CD14-positive monocyte (primary cell): Measurements from ENCODE around the gene C6orf163. TPM values are rescaled to one million over a fixed set of nuclear protein-coding genes. Genes with fewer than 3 reads are reported as not detected.

ENCODE experiments used
- DNase-seq, 3 donors: peaks; one replicate each; pipeline ENCODE4 v3.0.0-alpha.2; 2011 to 2022
- H2AFZ ChIP-seq: 2 replicates; pipeline ENCODE4 v1.6.0; 2012; ENCODE audit warnings: mild to moderate bottlenecking, low read depth, low read length, inconsistent platforms; ENCODE audit not compliant: insufficient read depth, poor library complexity, severe bottlenecking
- H3K27ac ChIP-seq, 2 donors: 1 replicate in 1 of 2; 2 replicates in 1 of 2; pipeline ENCODE4 v1.5.1; 2012 to 2013; ENCODE audit warnings: low read length in 2 of 2, control low read depth in 1 of 2, inconsistent platforms in 1 of 2, low read depth in 1 of 2, mild to moderate bottlenecking in 1 of 2
- H3K27me3 ChIP-seq, 2 donors: one replicate each; pipeline versions ENCODE4 v1.6.0 to v1.6.1; 2011 to 2013; ENCODE audit warnings: low read length in 2 of 2; ENCODE audit not compliant: control insufficient read depth in 2 of 2, insufficient read depth in 2 of 2
- H3K36me3 ChIP-seq, 2 donors: replicated peaks in 1 of 2; 1 replicate in 1 of 2; 2 replicates in 1 of 2; pipeline versions ENCODE4 v1.5.1 to v1.6.1; 2012 to 2013; ENCODE audit warnings: low read length in 2 of 2, control low read depth in 1 of 2, inconsistent platforms in 1 of 2, mild to moderate bottlenecking in 1 of 2; ENCODE audit not compliant: insufficient read depth in 2 of 2, control insufficient read depth in 1 of 2
- H3K4me1 ChIP-seq, 2 donors: 1 replicate in 1 of 2; 2 replicates in 1 of 2; pipeline versions ENCODE4 v1.5.1 to v1.6.1; 2012 to 2013; ENCODE audit warnings: low read length in 2 of 2, control low read depth in 1 of 2, inconsistent platforms in 1 of 2, mild to moderate bottlenecking in 1 of 2, moderate library complexity in 1 of 2; ENCODE audit not compliant: insufficient read depth in 2 of 2, control insufficient read depth in 1 of 2
- H3K4me2 ChIP-seq: replicated peaks from 2 replicates; pipeline ENCODE3; 2012; ENCODE audit warnings: low read length, moderate library complexity, mild to moderate bottlenecking; ENCODE audit not compliant: poor library complexity, severe bottlenecking; ENCODE audit errors: extremely low read depth
- H3K4me3 ChIP-seq, 3 experiments: fragments of 200-600 bp in 1 of 3; sonication (generic) in 1 of 3; replicated peaks in 1 of 3; 1 replicate in 2 of 3; 2 replicates in 1 of 3; pipeline ENCODE4 v1.5.1; 2011 to 2013; ENCODE audit warnings: low read length in 3 of 3, mild to moderate bottlenecking in 3 of 3, control low read depth in 2 of 3, low read depth in 2 of 3, inconsistent platforms in 1 of 3, moderate library complexity in 1 of 3
- H3K79me2 ChIP-seq: 2 replicates; pipeline ENCODE4 v1.6.0; 2012; ENCODE audit warnings: mild to moderate bottlenecking, control low read depth, inconsistent platforms, low read length, moderate library complexity; ENCODE audit not compliant: insufficient read depth
- H3K9ac ChIP-seq: 2 replicates; pipeline ENCODE4 v1.6.0; 2017; ENCODE audit warnings: low read length, mild to moderate bottlenecking; ENCODE audit not compliant: insufficient read depth, poor library complexity, severe bottlenecking
- H3K9me3 ChIP-seq, 2 donors: replicated peaks in 1 of 2; 1 replicate in 1 of 2; 2 replicates in 1 of 2; pipeline versions ENCODE4 v1.5.1 to v1.6.1; 2012 to 2013; ENCODE audit warnings: low read length in 2 of 2, control low read depth in 1 of 2; ENCODE audit not compliant: control insufficient read depth in 1 of 2, insufficient read depth in 1 of 2
- H4K20me1 ChIP-seq: 2 replicates; pipeline ENCODE4 v1.6.0; 2012; ENCODE audit warnings: mild to moderate bottlenecking, low read length, control low read depth, moderate library complexity; ENCODE audit not compliant: insufficient read depth
- H3K27ac Mint-ChIP-seq, 7 donors: one replicate each; pipeline ENCODE4 v1.8.0; 2020; ENCODE audit warnings: mild to moderate bottlenecking in 7 of 7, mixed read lengths in 7 of 7, moderate library complexity in 6 of 7, inconsistent platforms in 2 of 7
- H3K27me3 Mint-ChIP-seq, 3 donors: one replicate each; pipeline ENCODE4 v1.8.0; 2021 to 2022; ENCODE audit warnings: low read depth in 3 of 3, mild to moderate bottlenecking in 3 of 3, mixed read lengths in 3 of 3, moderate library complexity in 3 of 3, inconsistent platforms in 1 of 3
- H3K36me3 Mint-ChIP-seq, 2 donors: one replicate each; pipeline ENCODE4 v1.8.0; 2020; ENCODE audit warnings: mixed read lengths in 2 of 2, inconsistent platforms in 1 of 2, mild to moderate bottlenecking in 1 of 2
- H3K4me1 Mint-ChIP-seq: one replicate; pipeline ENCODE4 v1.8.0; 2020; ENCODE audit warnings: mild to moderate bottlenecking, mixed read lengths
- H3K4me3 Mint-ChIP-seq, 2 donors: one replicate each; pipeline ENCODE4 v1.8.0; 2020; ENCODE audit warnings: mild to moderate bottlenecking in 2 of 2, mixed read lengths in 2 of 2, moderate library complexity in 1 of 2
- H3K9me3 Mint-ChIP-seq, 7 donors: one replicate each; pipeline ENCODE4 v1.8.0; 2020 to 2022; ENCODE audit warnings: mixed read lengths in 7 of 7, mild to moderate bottlenecking in 6 of 7, moderate library complexity in 6 of 7, inconsistent platforms in 2 of 7
- CTCF ChIP-seq: fragments of 200-600 bp; IDR thresholded peaks from one replicate; pipeline ENCODE4 v1.8.0; 2022; ENCODE audit warnings: antibody characterized with exemption, mild to moderate bottlenecking
- WGBS: methylation state at CpG from one replicate; pipeline ENCODE4 v1.1.5; 2013; ENCODE audit warnings: missing lambda C conversion rate; ENCODE audit not compliant: insufficient coverage; 5-methylcytosine and 5-hydroxymethylcytosine counted together
- intact Hi-C, 2 donors: fragments of 100-400 bp; cut with micrococcal nuclease; formaldehyde crosslinking; loops; one replicate each; pipeline versions ENCODE4 v1.15.0 to v1.15.1; 2023
- polyA plus RNA-seq, 3 donors: library from polyadenylated mRNA; depleted of rRNA in 1 of 3; unstranded in 2 of 3; stranded (reverse) in 1 of 3; fragments of 300-500 nt in 2 of 3; fragments of >200 nt in 1 of 3; fragmentation: Illumina TruSeq in 2 of 3; gene quantifications; 1 replicate in 2 of 3; 2 replicates in 1 of 3; pipeline ENCODE4 v1.2.3, GENCODE V29; 2012 to 2021

C6orf163 gene
- polyA plus RNA-seq, 3 donors, result 0.26 to 0.27 TPM; not detected in 1

- H2AFZ ChIP-seq, result no peak overlapping the region
- WGBS, result 100% methylated on average over 1 of the region's 4 CpGs
Observed at GRCh38 chr6:87336367-87336766, 8.2 kb upstream of the C6orf163 start.

GRCh38 chr6:87340230-87340629 lies 4.4 kb upstream of the C6orf163 start:
- Mint-ChIP-seq H3K27me3 (no peaks in the 10 kb centered on the region), H3K4me1 (no peaks in the 10 kb centered on the region), H3K27ac (no peak overlapping the region), H3K36me3 (peaks cover 4 to 11% of the 10 kb centered on the region in 2 donors), H3K9me3 (no peaks in the 10 kb centered on the region), H3K4me3 (no peak overlapping the region)
- DNase-seq, result no peak
- H2AFZ ChIP-seq, result no peak overlapping the region
- H3K9me3 ChIP-seq, result no peaks in the 10 kb centered on the region
- 83% methylated on average over 1 of the region's 4 CpGs for WGBS
- H3K4me2 ChIP-seq, result no peak overlapping the region
- no peaks in the 10 kb centered on the region for H3K4me1 ChIP-seq
- H3K79me2 ChIP-seq, result no peaks in the 10 kb centered on the region
- no peaks in the 10 kb centered on the region for H3K27me3 ChIP-seq
- H3K27ac ChIP-seq, result no peak overlapping the region
- no peaks in the 10 kb centered on the region for H4K20me1 ChIP-seq
- TF ChIP-seq CTCF, result no peak
- no peaks in the 10 kb centered on the region for H3K36me3 ChIP-seq
- H3K9ac ChIP-seq, result no peak overlapping the region
- intact Hi-C loops, result no loop called here
- no peak overlapping the region for H3K4me3 ChIP-seq

More at GRCh38 chr6:87336367-87336766, 8.2 kb upstream of the C6orf163 start:
- intact Hi-C loops, result no loop called here
- Mint-ChIP-seq H3K36me3 (peaks cover 4 to 9% of the 10 kb centered on the region in 2 donors), H3K27ac (no peak overlapping the region), H3K4me1 (peaks cover 10% of the 10 kb centered on the region), H3K27me3 (no peaks in the 10 kb centered on the region), H3K4me3 (no peak overlapping the region), H3K9me3 (peaks cover 0 to 2% (median 0%) of the 10 kb centered on the region in 7 donors)
- no peak for TF ChIP-seq CTCF
- Histone ChIP-seq H3K9me3 (no peaks in the 10 kb centered on the region), H3K27me3 (no peaks in the 10 kb centered on the region), H3K9ac (no peak overlapping the region), H3K36me3 (no peaks in the 10 kb centered on the region), H4K20me1 (no peaks in the 10 kb centered on the region), H3K4me3 (no peak overlapping the region), H3K4me2 (no peak overlapping the region), H3K79me2 (no peaks in the 10 kb centered on the region), H3K4me1 (no peaks in the 10 kb centered on the region), H3K27ac (no peak overlapping the region)
- no peak for DNase-seq
